Activated CD4-positive, alpha-beta T cell treated with anti-CD3 and anti-CD28 coated beads for 4 hours (primary cell): Measurements from ENCODE around the gene NEIL1.

Source experiments
- DNase-seq, 2 donors: peaks; one replicate each; pipeline ENCODE4 v3.0.0-alpha.2; 2020

NEIL1 gene

DNA sequence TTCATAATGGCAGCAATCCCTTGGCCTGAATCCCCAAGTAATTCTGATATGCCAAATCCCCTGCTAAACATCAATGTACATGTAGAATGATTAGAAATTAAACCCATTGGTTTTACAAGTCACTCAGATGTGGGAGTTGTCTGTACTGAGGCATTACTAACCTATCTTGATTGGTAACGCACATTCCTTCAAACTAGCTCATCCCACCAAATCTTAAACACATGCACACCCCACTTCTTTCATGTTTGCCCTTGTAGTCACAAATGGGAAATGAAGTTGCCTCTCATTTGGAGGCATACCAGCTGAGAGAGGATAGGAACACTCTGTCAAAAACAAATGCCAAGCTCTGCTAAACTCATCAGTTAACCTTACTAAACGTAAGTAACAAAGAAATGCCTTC lies 50.7 kb downstream of the NEIL1 start:
- DNase-seq, result no peak

DNA sequence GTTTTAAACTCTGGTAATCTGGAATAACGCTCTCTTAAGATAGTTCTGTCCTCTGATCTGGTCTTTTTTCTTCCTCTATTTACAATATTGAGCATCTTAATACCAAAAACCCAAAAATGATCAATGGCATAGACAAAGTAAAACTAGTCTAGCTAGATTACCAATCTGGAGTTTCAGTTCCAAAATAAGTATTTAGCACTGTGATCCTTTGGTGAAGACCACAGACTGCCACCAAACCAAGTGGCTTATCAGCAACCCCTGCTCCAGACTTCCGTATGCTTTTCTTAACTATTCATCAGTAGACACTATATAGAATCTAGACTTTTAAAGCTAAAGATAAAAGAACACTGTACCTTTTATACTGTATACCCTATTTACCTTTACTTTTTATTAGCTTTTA lies 57.1 kb downstream of the NEIL1 start:
- no peak for DNase-seq
